GM18867 (cell line): ENCODE results near the gene BOLA1.
"Not testable (repeated sequence)": the region's sequence is repeated elsewhere in the genome, so short reads cannot be mapped to it uniquely, and the experiment has no call there.

Experiments
- ATAC-seq: cut with Tn5 transposase; IDR thresholded peaks from one replicate; pipeline ENCODE4 v1.9.1; 2021; ENCODE audit warnings: mild to moderate bottlenecking, moderate library complexity; ENCODE audit not compliant: unreplicated experiment

Gene BOLA1

DNA sequence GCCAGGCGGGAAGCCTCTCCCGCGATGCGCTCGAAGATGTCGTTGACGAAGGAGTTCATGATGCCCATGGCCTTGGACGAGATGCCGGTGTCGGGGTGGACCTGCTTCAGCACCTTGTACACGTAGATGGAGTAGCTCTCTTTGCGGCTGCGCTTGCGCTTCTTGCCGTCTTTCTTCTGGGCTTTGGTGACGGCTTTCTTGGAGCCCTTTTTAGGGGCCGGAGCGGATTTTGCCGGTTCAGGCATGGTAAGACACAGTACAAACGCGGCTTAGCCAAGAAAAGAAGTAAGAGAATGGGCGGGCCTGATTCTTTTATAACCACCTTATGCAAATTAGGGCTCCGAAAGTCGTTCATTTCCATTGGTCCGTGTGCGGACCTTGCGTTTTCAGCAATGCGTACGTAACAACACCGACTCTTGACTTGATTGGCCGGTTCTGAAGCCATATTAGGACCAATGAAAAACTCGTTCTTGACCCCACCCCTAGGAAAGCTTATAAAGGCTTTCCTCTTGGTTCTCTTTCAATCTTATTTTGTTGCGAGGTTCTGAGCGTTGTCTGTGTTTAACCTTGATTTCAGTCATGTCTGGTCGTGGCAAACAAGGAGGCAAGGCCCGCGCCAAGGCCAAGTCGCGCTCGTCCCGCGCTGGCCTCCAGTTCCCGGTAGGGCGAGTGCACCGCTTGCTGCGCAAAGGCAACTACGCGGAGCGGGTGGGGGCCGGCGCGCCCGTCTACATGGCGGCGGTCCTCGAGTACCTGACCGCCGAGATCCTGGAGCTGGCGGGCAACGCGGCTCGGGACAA is 12.8 kb upstream of the BOLA1 start:
- peak; percentile 59 for ATAC-seq

DNA sequence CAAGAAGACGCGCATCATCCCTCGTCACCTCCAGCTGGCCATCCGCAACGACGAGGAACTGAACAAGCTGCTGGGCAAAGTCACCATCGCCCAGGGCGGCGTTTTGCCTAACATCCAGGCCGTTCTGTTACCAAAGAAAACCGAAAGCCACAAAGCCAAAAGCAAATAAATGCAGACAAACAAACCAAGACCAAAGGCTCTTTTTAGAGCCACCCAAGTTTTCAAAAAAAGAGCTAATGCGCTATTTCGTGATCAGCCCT is 12.2 kb upstream of the BOLA1 start:
- ATAC-seq, result not testable (repeated sequence)

DNA sequence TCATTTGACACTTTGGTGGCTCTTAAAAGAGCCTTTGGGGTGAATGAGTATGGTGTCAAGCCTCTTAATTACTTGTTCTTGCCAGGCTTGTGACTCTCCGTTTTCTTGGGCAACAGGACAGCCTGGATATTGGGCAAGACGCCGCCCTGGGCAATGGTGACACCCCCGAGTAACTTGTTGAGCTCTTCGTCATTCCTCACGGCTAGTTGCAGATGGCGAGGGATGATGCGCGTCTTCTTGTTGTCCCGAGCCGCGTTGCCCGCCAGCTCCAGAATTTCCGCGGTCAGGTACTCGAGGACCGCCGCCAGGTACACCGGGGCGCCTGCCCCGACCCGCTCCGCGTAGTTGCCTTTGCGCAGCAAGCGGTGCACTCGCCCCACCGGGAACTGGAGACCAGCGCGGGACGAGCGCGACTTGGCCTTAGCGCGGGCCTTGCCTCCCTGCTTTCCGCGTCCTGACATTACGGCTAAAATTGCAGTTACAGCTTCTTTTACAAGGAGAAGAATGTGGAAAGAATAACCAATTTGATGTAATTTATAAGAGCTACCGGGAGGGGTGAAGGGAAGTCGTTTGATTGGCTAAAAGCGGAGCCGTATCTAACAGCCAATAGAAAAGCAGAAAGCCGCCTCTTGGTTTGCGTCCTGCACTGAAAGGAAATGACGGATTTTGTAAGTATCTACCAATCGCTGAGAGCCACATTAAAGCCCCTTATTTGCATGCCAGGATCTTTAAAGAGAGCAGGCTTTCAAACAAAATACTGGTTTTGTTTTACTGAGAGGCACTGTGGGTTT is 11.7 kb upstream of the BOLA1 start:
- ATAC-seq, result peak; percentile 46

DNA sequence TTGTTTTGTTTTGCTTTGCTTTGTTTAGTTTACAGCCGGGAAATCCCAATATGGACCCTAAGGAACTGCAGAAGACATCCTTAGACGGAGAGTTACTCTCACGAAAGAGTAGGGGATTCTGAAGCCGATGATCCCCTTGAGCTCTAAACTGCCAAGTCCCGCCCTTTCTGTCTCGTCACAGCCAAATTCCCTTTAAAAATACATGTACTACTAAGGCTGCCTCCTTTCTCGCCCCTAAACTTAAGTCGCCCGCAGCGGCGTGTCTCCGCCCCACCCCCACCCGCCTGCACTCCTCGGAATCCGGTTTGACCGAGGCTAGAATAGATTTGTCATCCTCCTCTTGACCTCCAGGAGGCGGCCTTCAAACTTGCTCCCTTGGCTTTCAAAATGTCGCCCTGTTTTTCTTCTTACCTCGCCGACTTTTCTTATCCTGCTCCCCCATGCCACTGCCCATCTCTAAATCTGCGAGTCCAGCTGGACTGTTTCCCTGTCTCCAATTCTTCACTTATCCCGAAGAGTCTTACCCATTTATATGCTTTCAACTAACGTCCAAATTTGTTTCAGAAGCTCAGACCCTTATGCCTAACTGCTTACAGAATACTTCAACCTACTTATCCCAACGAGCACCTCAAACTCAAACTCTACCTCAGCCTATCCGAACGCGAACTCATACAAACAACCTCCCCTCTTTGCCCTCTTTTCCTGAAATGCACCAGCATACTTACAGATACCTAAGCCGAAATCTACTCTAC is 10.9 kb upstream of the BOLA1 start:
- peak; percentile 27 for ATAC-seq

DNA sequence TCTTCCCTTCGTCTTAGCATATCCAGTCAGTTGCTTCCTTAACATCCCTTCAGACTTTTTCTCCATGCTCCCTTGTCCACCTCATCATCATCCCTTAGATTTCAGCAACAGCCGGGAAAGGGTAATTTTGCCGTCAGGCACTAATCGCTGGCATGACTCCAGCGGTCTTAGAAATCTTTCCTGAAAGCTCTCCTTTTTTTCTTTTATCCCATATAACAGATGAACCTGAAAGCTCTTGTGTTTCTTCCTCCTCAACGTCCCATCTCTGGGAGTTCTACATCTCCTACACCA is 10.4 kb upstream of the BOLA1 start:
- ATAC-seq, result no peak

DNA sequence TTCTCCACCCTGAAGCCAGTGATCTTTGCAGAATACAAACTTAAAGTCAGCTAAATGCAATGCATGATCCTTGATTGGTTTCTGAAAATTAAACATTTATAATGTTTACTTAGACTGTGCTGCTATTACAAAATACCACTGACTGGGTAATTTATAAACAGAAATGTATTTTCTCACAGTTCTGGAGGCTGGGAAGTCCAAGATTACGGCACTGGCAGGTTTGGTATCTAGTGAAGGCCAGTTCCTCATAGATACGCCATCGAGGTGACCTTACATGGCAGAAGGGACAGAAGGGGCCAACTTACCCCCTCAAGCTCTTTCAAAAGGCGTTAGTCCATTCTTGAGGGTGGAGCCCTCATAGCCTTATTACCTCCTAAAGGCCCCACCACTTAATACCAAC is 2.8 kb upstream of the BOLA1 start:
- ATAC-seq, result no peak

DNA sequence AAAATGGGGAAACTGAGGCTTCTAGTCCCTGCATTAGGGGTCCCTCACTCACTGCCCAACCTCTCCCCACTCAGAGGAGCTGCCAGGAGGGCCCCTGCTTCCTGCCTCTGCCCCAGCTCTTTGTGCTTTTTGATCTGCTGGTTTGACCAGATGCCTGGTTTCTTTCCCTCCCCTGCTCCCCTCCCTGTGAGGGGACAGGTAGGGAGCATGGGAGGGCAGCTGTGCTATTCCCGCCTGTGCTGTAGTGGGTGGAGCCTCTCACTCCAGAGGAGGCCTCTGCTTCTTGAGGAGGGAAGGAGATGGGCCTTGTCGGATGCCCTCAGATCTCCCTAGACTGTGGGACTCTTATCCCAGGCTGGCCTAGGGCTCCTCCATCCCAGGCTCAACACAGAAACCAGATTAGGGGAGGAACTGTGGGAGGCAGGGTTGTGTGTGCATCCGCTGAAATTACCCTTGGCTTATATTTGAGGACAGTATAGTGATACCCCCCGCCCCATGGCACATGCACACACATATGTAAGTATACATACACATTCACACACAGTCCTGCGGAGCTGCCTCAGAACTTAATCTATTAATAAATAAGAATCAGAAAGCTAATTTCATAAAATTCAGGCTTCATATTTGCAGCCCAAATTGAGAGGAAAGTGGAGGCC is 4.6 kb downstream of the BOLA1 start:
- no peak for ATAC-seq

DNA sequence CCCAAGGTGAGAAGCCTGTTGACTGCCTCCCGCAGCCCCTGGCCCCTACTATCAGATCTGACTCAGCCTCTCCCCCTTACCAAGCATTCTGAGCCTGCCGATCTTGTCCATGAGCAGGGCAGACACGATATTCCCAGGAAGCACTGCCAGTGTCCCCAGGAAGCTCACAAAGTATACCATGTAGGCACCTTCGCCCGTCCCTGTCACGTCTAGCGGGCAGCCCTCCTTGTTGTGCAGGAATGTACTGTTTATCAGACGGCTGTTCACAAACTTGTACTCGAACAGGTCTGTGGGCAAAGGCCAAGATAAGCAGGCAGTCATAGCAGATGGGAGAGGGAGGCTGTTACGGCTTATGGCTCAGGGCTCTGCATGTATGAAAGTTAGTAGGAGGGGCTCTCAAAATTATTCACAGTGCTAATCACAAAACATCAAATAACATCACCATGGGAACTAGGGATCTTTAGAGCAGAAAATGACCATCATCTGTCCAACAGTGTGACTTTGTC is 7.3 kb downstream of the BOLA1 start:
- ATAC-seq, result no peak

DNA sequence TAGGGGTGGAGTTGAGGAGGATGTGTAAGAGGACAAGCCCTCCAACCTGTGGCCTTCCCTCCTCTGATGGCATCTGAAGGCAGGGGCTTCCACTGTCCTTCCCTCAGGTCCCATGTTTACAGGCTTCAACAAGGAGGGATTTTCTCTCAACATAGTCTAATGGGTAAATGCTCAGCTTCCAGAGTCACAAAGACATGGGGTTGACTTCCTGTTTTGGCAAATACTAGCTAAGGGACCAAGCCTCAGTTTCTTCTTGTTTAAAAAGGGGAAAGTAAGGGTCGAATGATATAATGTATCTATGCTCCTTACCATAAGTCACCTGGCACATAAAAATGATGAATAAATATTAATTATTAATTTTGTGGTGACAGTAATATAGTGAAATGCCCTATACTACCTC is 15.2 kb downstream of the BOLA1 start:
- no peak for ATAC-seq

DNA sequence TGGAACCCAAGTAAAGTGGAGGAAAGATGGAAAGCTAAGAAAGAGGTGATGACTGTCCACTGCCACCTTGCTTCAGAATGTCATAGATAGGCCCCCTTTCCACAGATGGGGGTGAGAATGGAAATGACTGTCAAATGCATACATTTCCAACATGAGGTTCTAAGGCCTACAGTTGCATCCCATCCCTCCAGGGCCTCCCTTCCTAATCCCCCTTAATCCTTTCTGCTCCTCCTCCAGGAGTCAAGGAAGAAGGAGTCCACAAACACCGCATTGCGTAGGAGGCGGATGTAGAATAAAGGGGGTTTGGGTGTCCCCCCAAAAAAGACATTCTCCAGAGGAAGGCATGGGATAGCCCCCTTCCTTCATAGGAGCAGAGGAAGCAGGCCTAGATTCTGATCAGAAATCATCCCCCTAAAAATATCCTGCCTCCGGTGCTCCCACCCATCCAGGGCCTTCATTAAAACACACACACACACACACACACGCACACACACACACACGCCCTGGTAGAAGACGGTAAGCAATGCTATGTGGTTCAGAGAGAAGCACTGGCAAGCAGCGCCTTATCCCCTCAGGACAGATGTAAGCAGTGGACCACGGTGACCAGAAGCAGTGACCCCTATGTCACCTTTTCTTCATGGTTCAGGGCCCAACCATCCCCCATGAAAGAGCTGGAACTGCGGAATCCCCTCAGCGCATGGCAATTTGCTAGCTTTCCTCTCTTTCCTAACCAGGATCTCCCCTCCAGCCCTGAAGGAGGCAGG is 16.2 kb downstream of the BOLA1 start:
- no peak for ATAC-seq

DNA sequence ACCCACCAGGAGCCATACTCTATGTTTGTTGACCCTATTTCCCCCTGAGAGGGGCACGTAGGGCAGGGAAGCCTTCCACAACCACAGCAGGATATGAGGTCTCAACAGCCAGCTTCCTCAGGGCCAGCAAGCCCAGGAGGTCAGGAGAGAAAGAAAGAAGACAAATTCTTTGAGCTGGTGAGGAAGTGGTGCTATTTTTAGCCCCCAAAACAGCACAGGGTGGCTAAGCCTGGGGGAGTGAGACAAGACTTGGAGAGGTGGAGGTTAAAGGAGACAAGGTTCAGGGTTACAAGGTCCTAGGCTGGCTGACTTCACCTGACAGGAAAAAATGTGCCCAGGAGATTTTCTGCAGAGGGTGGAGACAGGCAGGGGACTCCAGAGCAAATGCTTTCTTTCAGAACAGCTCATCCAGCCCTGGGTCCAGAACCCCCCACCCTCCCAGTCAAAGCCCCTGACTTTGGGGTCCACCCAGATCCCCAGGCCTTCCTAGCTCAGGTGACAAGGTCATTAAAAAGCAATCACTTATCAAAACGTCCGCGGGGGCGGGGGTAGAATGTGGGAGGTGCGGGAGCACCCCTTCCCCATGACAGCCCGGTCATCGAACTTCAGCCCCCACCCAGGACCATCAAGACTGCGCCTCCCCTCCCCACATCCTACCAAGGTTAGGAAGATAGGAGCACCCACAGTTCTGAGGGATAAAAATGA is 17.0 kb downstream of the BOLA1 start:
- no peak for ATAC-seq

DNA sequence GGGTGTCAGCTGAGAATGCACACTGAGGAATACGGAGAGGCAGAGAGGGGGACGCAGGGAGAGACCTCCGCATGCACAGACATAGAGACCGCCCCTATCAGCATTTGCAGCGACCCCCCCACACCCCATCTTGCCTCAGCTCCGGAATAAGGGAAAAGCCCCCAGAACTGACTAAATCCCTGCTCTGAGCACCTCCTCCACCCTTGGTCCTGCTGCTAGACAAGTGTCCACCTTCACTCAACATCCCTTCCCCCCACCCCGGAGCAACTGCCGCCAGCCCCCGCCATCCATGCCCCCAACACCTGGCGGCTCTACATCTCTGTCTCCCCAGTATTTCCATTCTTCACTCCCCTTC is 17.5 kb downstream of the BOLA1 start:
- ATAC-seq, result no peak

DNA sequence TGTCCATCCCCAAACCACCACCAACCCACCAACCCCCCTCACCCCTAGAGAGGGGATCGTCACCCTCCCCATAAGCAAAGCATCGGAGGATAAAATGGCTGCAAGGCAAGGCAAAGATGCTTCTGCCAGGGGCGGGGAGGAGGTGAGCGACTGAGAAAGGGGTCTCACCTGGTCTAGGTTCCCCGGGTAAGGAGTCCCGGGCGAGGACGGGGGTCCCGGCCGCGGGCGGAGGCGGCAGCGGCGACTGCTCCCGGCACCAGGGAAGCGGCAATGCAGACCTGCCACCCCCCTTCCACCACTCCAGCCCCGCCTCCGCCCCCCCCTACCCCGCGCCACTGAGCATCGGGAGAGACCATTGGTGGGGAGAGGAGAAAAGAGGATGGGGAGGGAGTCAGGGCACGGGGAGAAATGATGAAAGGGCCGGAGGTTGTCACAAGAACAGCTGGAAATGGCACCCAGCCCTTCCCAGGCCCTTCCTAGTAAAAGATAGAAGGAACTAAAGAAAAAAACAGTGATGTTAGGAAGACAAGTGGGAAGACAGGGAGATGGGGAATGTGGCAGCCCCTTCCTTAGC is 18.3 kb downstream of the BOLA1 start, which contains the start of gene SV2A:
Gene SV2A, minus strand, starts transcription at position 274 of the 574 bp plus-strand sequence. CDS start 4,004 bp downstream, outside the sequence.
- no peak for ATAC-seq

DNA sequence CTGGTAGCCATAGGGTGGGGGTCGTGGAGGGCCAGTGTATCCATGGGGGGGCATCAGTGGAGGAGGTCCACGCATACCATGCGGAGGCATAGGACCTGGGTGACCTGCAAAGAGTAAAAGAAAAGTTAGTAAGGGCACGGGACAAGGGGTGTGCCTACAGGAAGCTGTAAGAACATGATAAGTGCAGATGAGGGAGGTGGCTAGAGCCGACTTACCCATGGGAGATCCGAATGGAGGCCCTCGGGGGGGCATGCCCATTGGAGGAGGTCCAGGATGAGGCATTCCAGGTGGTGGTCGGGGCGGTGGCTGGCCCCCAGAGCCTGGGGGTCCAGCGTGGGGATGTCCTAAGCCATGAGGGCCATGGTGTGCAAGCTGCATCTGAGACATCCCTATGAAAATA is 24.3 kb downstream of the BOLA1 start:
- ATAC-seq, result no peak

DNA sequence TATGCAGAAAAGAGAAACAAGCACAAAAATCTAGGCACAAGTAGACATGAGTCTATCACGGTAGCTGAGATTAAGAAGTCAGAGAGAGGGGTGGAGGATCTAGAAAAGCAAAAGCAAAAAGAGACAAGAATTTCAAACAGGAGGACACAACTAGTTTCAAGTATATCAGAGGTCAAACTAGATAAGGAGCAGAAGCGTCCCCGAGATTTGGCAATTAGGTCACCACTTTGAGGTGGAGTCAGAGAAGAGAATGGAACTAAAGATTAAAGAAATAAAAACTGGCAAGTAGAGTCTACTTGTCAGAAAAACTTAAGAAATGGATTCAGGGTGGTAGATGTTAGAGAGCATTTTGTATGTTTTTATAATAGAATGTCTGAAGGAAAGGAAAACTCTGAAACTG is 26.0 kb downstream of the BOLA1 start:
- no peak for ATAC-seq

DNA sequence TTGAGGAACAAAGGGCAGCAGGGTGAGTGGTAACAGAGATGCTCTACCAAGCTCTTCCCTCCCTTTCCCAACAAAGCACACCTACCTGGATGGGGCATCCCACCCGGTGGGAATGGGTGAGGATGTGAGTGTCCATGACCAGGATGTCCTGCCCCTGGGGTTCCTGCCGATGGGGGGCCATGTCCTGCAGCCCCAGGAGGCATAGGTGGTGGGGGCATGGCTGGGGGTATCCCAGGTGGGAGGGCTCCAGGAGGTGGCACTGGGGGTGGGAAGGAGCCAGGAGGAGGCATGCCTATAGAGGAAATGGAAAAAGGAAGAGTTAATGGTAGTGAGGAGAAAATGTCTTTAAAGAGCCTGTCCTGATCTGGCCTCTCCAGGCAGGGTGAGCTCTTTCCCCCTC is 26.4 kb downstream of the BOLA1 start:
- ATAC-seq, result no peak

DNA sequence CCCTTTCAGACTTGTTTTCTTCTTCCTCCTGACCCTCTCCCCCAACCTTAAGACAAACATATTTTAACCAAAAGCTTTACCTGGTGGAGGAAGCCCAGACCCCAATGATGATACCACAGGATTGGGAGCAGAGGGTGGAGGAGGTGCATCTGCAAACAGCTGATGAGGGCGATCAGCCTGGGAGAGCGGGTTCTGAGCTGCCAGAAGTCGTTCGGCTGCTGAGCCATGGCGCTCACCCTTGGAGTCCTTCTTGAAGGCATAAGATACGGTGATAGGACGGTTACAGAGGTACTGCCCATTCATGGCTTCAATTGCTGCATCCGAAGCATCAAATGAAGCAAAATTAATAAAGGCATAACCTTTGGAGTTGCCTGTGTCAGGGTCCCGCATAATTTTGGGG is 26.9 kb downstream of the BOLA1 start:
- no peak for ATAC-seq

DNA sequence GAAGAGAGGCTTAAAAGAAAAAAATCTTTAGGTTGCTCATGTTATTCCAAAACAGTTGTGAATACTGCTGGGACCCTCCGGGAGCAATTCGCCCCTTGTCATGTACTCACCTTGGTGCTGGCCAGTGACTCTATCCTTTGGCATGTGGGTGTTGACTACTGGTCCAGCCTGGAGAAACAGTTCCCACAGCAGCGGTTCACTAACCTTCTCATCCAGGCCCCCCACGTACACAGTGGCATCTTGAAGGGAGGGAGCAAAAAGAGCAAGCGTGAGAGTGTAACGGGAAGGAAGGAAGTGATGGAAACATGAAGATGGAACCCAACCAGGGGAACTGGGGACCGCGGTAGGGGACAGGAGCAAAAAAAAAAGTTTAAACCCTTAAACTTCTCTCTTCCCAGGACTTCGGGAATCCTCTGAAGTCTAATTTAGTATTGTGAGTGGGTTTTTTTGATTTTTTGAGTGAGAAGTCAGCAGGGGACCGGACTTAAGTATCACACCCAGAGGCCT is 27.7 kb downstream of the BOLA1 start:
- ATAC-seq, result no peak
